ENCODE data around the gene VSTM4.

Gene VSTM4

GRCh38 chr10:49090696-49091380 lies 24.5 kb downstream of the VSTM4 start:
- DNase-seq: no peak

GRCh38 chr10:49090189-49090575 lies 25.1 kb downstream of the VSTM4 start:
- no peak for DNase-seq

- DNase-seq: peak; percentile 13
Observed at GRCh38 chr10:49089557-49090188, 25.6 kb downstream of the VSTM4 start.

- DNase-seq: no peak
Observed at GRCh38 chr10:49089152-49089551, 26.2 kb downstream of the VSTM4 start.

GRCh38 chr10:49086889-49087288 lies 28.4 kb downstream of the VSTM4 start:
- no peak for DNase-seq

GRCh38 chr10:49083261-49083660 lies 32.1 kb downstream of the VSTM4 start:
- DNase-seq: no peak

GRCh38 chr10:49082766-49083165 lies 32.6 kb downstream of the VSTM4 start:
- DNase-seq: no peak

- DNase-seq: no peak
Observed at GRCh38 chr10:49081547-49082275, 33.6 kb downstream of the VSTM4 start.

- no peak for DNase-seq
Observed at GRCh38 chr10:49080965-49081364, 34.4 kb downstream of the VSTM4 start.

GRCh38 chr10:49080071-49080470 lies 35.3 kb downstream of the VSTM4 start:
- peak; percentile 19 for DNase-seq

GRCh38 chr10:49079499-49079898 lies 35.8 kb downstream of the VSTM4 start:
- no peak for DNase-seq

- DNase-seq: no peak
Observed at GRCh38 chr10:49079072-49079471, 36.2 kb downstream of the VSTM4 start.

GRCh38 chr10:49078433-49078832 lies 36.9 kb downstream of the VSTM4 start:
- DNase-seq: no peak

- no peak for DNase-seq
Observed at GRCh38 chr10:49076741-49077521, 38.4 kb downstream of the VSTM4 start.

- no peak for DNase-seq
Observed at GRCh38 chr10:49076319-49076718, 39.0 kb downstream of the VSTM4 start.

GRCh38 chr10:49075743-49076142 lies 39.6 kb downstream of the VSTM4 start:
- DNase-seq: no peak

GRCh38 chr10:49074836-49075682 lies 40.3 kb downstream of the VSTM4 start:
- DNase-seq: no peak

GRCh38 chr10:49072166-49072885 lies 43.0 kb downstream of the VSTM4 start:
- no peak for DNase-seq

- no peak for DNase-seq
Observed at GRCh38 chr10:49071160-49071761, 44.1 kb downstream of the VSTM4 start.

- DNase-seq: no peak
Observed at GRCh38 chr10:49070701-49071100, 44.6 kb downstream of the VSTM4 start.

- DNase-seq: no peak
Observed at GRCh38 chr10:49068672-49069217, 46.6 kb downstream of the VSTM4 start.

Data from fibroblast of skin of right quadriceps (primary cell).